Measurements from ENCODE around the gene UIMC1.

The UIMC1 gene

GRCh38 chr5:176948458-176948857 is 58.1 kb downstream of the UIMC1 start:
- H3K27me3 Mint-ChIP-seq (ENCODE audit: low read depth), result no peaks in the 10 kb centered on the region
- no peaks in the 10 kb centered on the region for H3K4me1 Mint-ChIP-seq
- no peaks in the 10 kb centered on the region for H3K9me3 Mint-ChIP-seq
- TF ChIP-seq, protein P1, sequence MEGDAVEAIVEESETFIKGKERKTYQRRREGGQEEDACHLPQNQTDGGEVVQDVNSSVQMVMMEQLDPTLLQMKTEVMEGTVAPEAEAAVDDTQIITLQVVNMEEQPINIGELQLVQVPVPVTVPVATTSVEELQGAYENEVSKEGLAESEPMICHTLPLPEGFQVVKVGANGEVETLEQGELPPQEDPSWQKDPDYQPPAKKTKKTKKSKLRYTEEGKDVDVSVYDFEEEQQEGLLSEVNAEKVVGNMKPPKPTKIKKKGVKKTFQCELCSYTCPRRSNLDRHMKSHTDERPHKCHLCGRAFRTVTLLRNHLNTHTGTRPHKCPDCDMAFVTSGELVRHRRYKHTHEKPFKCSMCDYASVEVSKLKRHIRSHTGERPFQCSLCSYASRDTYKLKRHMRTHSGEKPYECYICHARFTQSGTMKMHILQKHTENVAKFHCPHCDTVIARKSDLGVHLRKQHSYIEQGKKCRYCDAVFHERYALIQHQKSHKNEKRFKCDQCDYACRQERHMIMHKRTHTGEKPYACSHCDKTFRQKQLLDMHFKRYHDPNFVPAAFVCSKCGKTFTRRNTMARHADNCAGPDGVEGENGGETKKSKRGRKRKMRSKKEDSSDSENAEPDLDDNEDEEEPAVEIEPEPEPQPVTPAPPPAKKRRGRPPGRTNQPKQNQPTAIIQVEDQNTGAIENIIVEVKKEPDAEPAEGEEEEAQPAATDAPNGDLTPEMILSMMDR (IDR thresholded peaks at IDR 0.05; ENCODE audit: unreplicated experiment in 3 of 3), result no peak
- H3K27ac Mint-ChIP-seq, result no peak overlapping the region
- peaks cover 49% of the 10 kb centered on the region for H3K36me3 Mint-ChIP-seq (ENCODE audit: low read depth)
- H3K4me3 Mint-ChIP-seq, result no peak overlapping the region

DNA sequence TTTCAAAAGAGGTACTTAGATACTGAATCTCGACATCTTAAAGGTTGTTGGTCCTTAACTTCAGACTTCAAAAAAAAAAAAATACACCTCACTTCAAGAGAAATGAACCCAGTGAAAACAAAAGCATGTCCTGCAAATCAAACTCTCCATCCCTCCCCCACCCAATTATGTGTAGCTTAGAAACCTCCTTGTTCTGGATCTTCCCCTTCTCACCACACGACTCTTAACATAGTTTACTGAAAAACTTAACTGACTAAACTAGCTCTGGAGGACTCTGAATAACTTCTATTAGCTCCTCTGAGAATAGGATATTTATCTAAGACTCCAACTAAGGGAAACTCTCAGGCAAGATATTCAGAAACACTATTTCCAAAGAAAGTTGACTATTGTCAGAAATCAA is 58.7 kb downstream of the UIMC1 start:
- H3K36me3 Mint-ChIP-seq (ENCODE audit: low read depth), result peaks cover 49% of the 10 kb centered on the region
- H3K27me3 Mint-ChIP-seq (ENCODE audit: low read depth), result no peaks in the 10 kb centered on the region
- TF ChIP-seq, protein P1 (IDR thresholded peaks at IDR 0.05; ENCODE audit: unreplicated experiment in 3 of 3), result no peak
- H3K27ac Mint-ChIP-seq, result no peak overlapping the region
- no peaks in the 10 kb centered on the region for H3K4me1 Mint-ChIP-seq
- no peak overlapping the region for H3K4me3 Mint-ChIP-seq
- no peaks in the 10 kb centered on the region for H3K9me3 Mint-ChIP-seq

DNA sequence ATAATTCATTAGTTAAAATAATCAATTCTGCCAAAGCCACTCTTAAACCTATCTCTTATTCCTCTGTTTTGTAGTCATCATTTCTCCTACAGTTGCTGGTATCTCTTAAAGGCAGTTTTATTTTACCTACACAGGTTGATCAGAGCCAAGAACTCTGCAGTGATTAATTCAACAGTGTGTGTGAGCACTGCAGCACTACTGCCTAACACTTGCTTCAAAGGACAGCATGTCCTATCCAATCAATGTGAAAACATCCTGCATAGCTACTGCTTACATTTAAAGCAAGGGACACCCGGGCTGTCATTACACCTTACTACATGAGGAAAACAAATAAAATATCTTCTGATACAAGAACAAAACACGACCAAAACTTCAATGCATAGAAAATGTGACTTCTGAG is 62.3 kb downstream of the UIMC1 start:
- Mint-ChIP-seq H3K27me3 (ENCODE audit: low read depth) (no peaks in the 10 kb centered on the region), H3K4me3 (no peak overlapping the region), H3K9me3 (no peaks in the 10 kb centered on the region), H3K4me1 (no peaks in the 10 kb centered on the region), H3K36me3 (ENCODE audit: low read depth) (peaks cover 46% of the 10 kb centered on the region), H3K27ac (no peak overlapping the region)
- TF ChIP-seq, protein P1 (IDR thresholded peaks at IDR 0.05; ENCODE audit: unreplicated experiment in 3 of 3), result no peak

- TF ChIP-seq, protein P1 (IDR thresholded peaks at IDR 0.05; ENCODE audit: unreplicated experiment in 3 of 3), result no peak
- Mint-ChIP-seq H3K9me3 (no peaks in the 10 kb centered on the region), H3K4me1 (no peaks in the 10 kb centered on the region), H3K27ac (no peak overlapping the region), H3K4me3 (no peak overlapping the region), H3K36me3 (ENCODE audit: low read depth) (peaks cover 44% of the 10 kb centered on the region), H3K27me3 (ENCODE audit: low read depth) (no peaks in the 10 kb centered on the region)
Observed at GRCh38 chr5:176943816-176944215, 62.8 kb downstream of the UIMC1 start.

DNA sequence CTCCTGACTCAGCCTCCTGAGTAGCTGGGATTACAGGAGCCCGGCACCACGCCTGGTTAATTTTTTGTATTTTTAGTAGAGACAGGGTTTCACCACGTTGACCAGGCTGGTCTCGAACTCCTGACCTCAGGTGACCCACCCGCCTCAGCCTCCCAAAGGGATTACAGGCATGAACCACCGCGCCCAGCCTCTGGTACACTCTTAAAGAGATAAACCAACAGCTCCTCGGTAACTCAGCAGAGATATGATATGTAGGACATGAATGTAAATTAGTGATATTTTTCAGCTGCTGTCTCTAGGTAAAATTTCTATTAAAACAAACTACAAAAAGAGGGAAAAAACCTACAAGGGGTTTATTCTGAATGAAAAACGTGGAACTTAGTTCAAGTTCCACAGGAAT is 64.6 kb downstream of the UIMC1 start:
- Mint-ChIP-seq H3K9me3 (no peaks in the 10 kb centered on the region), H3K27ac (no peak overlapping the region), H3K4me1 (no peaks in the 10 kb centered on the region), H3K27me3 (ENCODE audit: low read depth) (no peaks in the 10 kb centered on the region), H3K4me3 (no peak overlapping the region), H3K36me3 (ENCODE audit: low read depth) (peaks cover 42% of the 10 kb centered on the region)
- TF ChIP-seq, protein P1 (IDR thresholded peaks at IDR 0.05; ENCODE audit: unreplicated experiment in 3 of 3), result no peak

DNA sequence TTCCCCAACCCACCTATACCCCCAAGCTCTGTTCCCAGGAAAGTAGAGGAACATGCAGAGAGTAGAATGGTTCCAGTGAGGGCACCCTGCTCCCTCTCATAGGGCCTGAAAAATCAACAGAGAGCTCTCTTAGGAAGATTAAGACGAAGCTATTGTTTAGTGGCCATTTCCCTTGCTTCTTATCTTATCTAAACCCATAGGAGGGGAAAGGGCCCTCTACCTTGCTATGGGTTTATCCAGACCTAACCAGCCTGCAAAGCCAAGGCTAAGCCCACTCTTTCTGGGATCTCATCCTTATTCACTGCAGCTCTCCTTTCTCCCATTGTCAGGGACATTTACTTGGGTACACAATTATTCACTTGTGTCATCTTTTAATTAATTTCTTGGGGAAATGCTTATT is 68.1 kb downstream of the UIMC1 start:
- H3K4me1 Mint-ChIP-seq, result no peaks in the 10 kb centered on the region
- no peaks in the 10 kb centered on the region for H3K27me3 Mint-ChIP-seq (ENCODE audit: low read depth)
- TF ChIP-seq, protein P1 (IDR thresholded peaks at IDR 0.05; ENCODE audit: unreplicated experiment in 3 of 3), result no peak
- H3K27ac Mint-ChIP-seq, result no peak overlapping the region
- peaks cover 34% of the 10 kb centered on the region for H3K36me3 Mint-ChIP-seq (ENCODE audit: low read depth)
- H3K4me3 Mint-ChIP-seq, result no peak overlapping the region
- H3K9me3 Mint-ChIP-seq, result no peaks in the 10 kb centered on the region

Data from nephron (organoid).